ENCODE results near the gene TEX261.
A peak's percentile ranks its signal among the peaks of the same experiment; 100 is the strongest.

TEX261 gene

DNA sequence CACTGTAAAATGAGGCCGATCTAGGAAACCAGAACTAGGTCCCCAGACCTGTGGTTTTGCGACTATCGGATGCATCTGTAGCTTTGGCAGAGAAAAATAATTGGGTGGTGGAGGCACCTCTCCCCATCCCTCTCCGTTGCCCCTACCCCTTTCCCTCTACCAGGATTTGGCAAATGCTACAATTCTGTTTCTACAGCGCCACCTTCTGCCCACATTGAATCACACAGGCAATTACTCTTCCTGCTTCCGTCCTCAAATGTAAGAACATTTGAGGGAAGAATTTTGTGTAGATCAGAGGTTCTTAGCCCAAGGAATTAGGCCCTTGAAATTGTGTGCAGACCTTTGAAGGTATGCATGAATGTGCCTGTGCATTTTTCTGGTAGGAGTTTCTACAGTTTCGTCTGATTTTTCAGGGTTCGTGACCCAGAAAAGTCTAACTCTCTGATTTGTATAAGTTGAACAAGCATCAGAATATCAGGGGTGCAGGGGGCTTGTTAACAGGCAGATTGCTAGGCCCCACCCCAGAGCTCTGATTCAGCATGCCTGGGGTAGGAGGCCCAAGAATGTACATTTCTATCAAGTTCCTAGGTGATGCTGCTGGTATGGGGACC, 47.7 kb downstream of the TEX261 start:
- in situ Hi-C loops (cut with HindIII; ENCODE audit: low pct_ligation_motif_present, low sequenced_read_pairs), result no loop called here
- no peaks in the 10 kb centered on the region for H3K36me3 ChIP-seq (replicated peaks)
- no peaks in the 10 kb centered on the region for H3K27me3 ChIP-seq (replicated peaks)
- TF ChIP-seq, protein P1, sequence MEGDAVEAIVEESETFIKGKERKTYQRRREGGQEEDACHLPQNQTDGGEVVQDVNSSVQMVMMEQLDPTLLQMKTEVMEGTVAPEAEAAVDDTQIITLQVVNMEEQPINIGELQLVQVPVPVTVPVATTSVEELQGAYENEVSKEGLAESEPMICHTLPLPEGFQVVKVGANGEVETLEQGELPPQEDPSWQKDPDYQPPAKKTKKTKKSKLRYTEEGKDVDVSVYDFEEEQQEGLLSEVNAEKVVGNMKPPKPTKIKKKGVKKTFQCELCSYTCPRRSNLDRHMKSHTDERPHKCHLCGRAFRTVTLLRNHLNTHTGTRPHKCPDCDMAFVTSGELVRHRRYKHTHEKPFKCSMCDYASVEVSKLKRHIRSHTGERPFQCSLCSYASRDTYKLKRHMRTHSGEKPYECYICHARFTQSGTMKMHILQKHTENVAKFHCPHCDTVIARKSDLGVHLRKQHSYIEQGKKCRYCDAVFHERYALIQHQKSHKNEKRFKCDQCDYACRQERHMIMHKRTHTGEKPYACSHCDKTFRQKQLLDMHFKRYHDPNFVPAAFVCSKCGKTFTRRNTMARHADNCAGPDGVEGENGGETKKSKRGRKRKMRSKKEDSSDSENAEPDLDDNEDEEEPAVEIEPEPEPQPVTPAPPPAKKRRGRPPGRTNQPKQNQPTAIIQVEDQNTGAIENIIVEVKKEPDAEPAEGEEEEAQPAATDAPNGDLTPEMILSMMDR (IDR thresholded peaks at IDR 0.05; ENCODE audit: low read depth, low read length, missing control alignments), result peak; percentile 85
- no peak overlapping the region for H3K4me3 ChIP-seq (ENCODE audit: low read depth, low read length)
- H3K27ac ChIP-seq, result no peak overlapping the region
- peak; percentile 64 for DNase-seq

DNA sequence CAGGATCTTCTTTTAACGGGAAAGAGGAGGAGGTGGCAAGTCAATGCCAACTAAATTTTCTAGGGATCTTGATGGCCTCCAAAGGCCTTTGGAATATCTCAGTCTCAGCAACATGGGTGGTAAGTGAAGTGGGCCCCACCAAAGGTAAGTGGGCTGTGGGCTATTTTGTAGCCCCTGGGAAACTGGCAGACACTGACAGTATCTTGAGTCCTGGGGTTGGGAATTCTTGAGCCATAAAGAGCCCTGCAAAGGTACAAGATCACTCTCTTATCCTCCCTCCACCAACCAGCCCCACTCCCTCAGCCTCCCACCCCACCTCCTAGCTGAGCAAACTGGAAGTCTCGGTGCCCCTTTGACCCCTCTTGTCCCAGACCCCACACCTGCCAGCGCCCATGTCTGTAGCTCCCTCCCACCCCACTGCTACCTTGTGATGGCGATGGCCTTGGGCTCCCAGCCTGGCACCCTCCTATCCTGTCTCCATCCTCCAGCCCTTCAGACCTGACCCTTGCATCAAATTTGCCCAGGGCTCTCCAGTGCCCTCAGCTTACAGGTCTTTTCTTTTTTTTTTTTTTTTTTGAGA, 50.5 kb downstream of the TEX261 start:
- no peak for DNase-seq
- H3K27ac ChIP-seq, result no peak overlapping the region
- in situ Hi-C loops (cut with HindIII; ENCODE audit: low pct_ligation_motif_present, low sequenced_read_pairs), result no loop called here
- H3K27me3 ChIP-seq (replicated peaks), result no peaks in the 10 kb centered on the region
- H3K4me3 ChIP-seq (ENCODE audit: low read depth, low read length), result no peak overlapping the region
- H3K36me3 ChIP-seq (replicated peaks), result no peaks in the 10 kb centered on the region
- TF ChIP-seq, protein P1 (IDR thresholded peaks at IDR 0.05; ENCODE audit: low read depth, low read length, missing control alignments), result no peak

DNA sequence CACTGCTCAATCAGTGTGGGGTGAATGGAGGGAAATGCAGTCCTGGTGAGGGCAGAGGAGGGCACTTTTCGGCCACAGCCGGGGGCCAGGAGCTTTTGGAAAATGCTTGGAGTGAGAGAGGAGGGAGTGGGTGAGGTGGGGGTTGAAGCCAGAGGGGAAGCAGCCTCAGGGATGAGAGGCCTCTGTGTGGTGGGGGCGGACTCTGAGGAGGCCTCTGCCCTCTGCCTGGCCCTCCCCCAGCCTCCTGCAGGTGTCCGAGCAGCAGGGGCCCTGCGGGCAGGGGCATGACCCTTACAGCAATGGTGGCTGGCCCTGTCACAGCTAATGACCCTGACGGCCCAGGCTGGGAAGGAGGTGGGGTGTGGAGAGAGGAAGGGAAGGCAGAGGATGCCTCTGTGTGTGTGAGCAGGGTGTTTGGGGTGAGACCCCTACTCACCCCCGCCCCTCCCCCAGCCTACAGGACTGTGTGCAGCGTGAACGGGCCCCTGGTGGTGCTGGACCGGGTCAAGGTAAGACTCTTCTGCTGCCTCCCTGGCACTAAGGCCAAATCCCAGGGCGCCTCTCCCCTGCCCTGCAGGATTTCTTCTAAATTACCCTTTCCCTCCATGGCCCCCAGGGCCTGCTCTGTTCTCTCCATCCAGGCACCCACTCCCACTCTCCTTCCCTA, 51.3 kb downstream of the TEX261 start:
- in situ Hi-C loops (cut with HindIII; ENCODE audit: low pct_ligation_motif_present, low sequenced_read_pairs), result no loop called here
- Histone ChIP-seq H3K36me3 (replicated peaks) (no peaks in the 10 kb centered on the region), H3K27ac (no peak overlapping the region), H3K27me3 (replicated peaks) (no peaks in the 10 kb centered on the region), H3K4me3 (ENCODE audit: low read depth, low read length) (no peak overlapping the region)
- TF ChIP-seq, protein P1 (IDR thresholded peaks at IDR 0.05; ENCODE audit: low read depth, low read length, missing control alignments), result no peak
- DNase-seq, result no peak

DNA sequence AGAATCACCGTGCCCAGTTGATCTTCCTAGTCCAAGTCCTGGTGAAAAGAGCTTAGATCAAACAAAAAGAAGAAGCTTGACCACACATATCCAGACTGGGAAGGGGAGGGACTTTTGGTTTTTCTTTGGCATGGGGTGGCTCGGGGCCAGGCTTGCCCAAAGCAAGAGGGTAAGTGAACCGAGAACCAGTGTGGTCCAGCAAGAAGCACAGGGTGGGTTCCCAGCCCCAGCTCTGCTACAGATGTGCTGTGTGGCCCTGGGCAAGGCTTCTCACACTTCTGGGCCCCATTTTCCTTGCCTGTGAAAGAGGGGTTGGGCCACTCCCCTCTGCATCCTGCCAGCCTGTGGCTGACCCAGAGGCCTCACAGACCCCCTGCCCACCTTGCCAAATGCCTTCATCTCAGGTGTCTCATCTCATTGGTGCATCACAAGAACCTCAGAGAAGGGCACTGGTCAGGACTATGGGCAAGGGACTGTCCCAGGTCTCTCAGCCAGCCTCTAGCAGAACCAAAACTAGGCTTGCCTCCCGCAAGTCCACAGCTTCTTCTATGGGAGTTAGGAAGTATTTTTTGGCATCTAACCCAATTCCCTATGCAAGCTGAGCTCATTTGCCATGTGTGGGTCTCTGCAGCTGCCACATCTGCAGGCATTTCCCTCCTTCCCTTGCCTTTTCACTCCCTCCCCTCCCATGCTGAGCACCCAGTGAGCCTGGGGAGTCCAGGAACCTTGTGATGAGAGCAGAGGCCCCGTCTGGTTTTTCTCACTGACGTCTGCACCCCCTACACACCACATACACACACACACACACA, 52.1 kb downstream of the TEX261 start:
- in situ Hi-C loops (cut with HindIII; ENCODE audit: low pct_ligation_motif_present, low sequenced_read_pairs), result no loop called here
- H3K4me3 ChIP-seq (ENCODE audit: low read depth, low read length), result no peak overlapping the region
- H3K27me3 ChIP-seq (replicated peaks), result no peaks in the 10 kb centered on the region
- DNase-seq, result no peak
- no peak overlapping the region for H3K27ac ChIP-seq
- H3K36me3 ChIP-seq (replicated peaks), result no peaks in the 10 kb centered on the region
- TF ChIP-seq, protein P1 (IDR thresholded peaks at IDR 0.05; ENCODE audit: low read depth, low read length, missing control alignments), result no peak

DNA sequence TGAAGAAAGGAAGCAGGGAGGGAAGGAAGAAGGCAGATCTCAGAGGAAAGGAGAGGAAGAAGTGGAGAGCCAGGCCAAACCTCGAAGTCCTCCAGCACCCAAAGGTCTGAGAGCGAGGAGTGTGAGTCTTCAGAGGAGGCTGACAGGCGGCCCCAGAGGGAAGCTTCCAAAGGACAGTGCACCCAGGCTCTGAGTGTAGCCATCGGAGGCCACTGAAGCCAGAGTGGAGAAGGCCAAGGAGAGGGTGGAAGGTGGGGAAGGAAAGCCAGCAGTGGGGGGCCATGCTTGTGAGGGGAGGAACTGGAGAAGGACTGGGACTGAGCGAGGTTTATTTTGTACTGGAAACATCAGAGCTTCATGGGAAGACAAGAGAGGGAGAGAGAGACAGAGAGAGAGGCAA, 53.0 kb downstream of the TEX261 start:
- in situ Hi-C loops (cut with HindIII; ENCODE audit: low pct_ligation_motif_present, low sequenced_read_pairs), result no loop called here
- TF ChIP-seq, protein P1 (IDR thresholded peaks at IDR 0.05; ENCODE audit: low read depth, low read length, missing control alignments), result no peak
- Histone ChIP-seq H3K36me3 (replicated peaks) (no peaks in the 10 kb centered on the region), H3K27me3 (replicated peaks) (no peaks in the 10 kb centered on the region), H3K27ac (no peak overlapping the region), H3K4me3 (ENCODE audit: low read depth, low read length) (no peak overlapping the region)
- DNase-seq, result no peak

Data from brain microvascular endothelial cell (primary cell).